GM23338 (cell line): ENCODE data around the gene SLC6A18.

Source experiments
- CREB1 ChIP-seq: fragments of 250-450 bp; sonication (Bioruptor Pico); IDR thresholded peaks from 2 replicates; pipeline ENCODE4 v1.5.0; 2020; ENCODE audit warnings: low read depth, mild to moderate bottlenecking, moderate library complexity
- CTCF ChIP-seq, 2 experiments: fragments of 200-600 bp in 1 of 2; sonication (generic) in 1 of 2; conservative IDR thresholded peaks; 2 replicates each; pipeline versions ENCODE4 v1.5.1 to v1.6.1; 2016 to 2017; ENCODE audit warnings: antibody characterized with exemption in 2 of 2, low read depth in 2 of 2, mild to moderate bottlenecking in 2 of 2, moderate library complexity in 1 of 2
- EZH2 ChIP-seq: fragments of 200-600 bp; sonication (generic); IDR thresholded peaks from one replicate; pipeline ENCODE4 v1.8.0; 2017; ENCODE audit warnings: antibody characterized with exemption, mild to moderate bottlenecking, low read depth; ENCODE audit not compliant: unreplicated experiment
- JUNB ChIP-seq: IDR thresholded peaks from one replicate; pipeline ENCODE4 v1.6.1; 2016; ENCODE audit warnings: antibody characterized with exemption; ENCODE audit not compliant: unreplicated experiment
- POLR2AphosphoS5 ChIP-seq: IDR thresholded peaks from 2 replicates; pipeline ENCODE4 v1.6.1; 2016; ENCODE audit warnings: antibody characterized with exemption, low read depth
- ZNF331 ChIP-seq: fragments of 250-450 bp; sonication (Bioruptor Pico); IDR thresholded peaks from 2 replicates; pipeline ENCODE4 v1.5.0; 2020; ENCODE audit warnings: low read depth, mild to moderate bottlenecking, moderate library complexity

DNA sequence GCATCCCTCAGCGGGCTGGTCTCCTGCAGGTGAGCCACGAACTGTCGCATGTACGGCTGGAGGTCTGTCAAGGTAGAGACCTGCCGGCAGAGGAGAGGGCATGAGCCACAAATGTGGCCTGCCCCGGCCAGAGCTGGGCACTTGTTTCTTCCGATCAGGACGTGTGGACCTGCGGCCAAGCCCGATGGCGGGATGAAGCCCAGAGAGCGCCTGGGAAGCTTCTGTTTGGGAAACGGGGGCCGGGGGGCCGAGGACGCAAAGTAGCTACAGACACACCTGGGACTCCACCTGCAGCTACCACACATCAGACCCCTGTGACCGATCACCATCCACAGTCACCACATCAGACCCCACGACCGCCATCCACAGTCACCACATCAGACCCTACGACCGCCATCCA, 47.0 kb downstream of the SLC6A18 start:
- TF ChIP-seq POLR2AphosphoS5 (no peak), CTCF (conservative IDR thresholded peaks at IDR 0.05; ENCODE audit: low read depth in 2 of 2) (no peak), ZNF331 (CRISPR knock-in tag) (no peak), EZH2 (no peak), JUNB (no peak), CREB1 (CRISPR knock-in tag) (no peak)
